HepG2 (cell line): ENCODE data around the gene CCDC195. TPM values are rescaled to one million over a fixed set of nuclear protein-coding genes. Genes with fewer than 3 reads are reported as not detected.

Experiments
- ATAC-seq: fragments of 200-7000 bp; cut with Tn5 transposase; 3 replicates; pipeline ENCODE4 v1.9.1; 2020; ENCODE audit warnings: mild to moderate bottlenecking, moderate library complexity
- BruUV-seq: library from RNA; stranded (reverse); fragments of 400-500 nt; replicated peaks from 2 replicates; lab custom pipeline; 2021; lab: Mats Ljungman, UMichigan
- CTCF ChIA-PET: fragments of 300-600 bp; formaldehyde crosslinking; extraction: SDS; loops from one replicate; lab custom pipeline; 2021; ENCODE audit warnings: low total read pairs, inconsistent platforms, low intra/inter-chr PET ratio; lab: Yijun Ruan, JAX
- POLR2A ChIA-PET: fragments of 350-600 bp; sonication (Branson Sonifier 250); formaldehyde crosslinking; loops from one replicate; lab custom pipeline; 2020; ENCODE audit warnings: antibody characterized with exemption, inconsistent platforms; lab: Yijun Ruan, JAX
- DNase-seq: peaks from one replicate; pipeline ENCODE4 v3.0.0-alpha.2; 2015; ENCODE audit warnings: low spot score
- FAIRE-seq: peaks from 3 replicates; lab custom pipeline; 2011; peaks lifted over from hg19 to GRCh38; lab: Jason Lieb, UNC
- H2AFZ ChIP-seq: one replicate; pipeline ENCODE4 v1.6.1; 2011; ENCODE audit warnings: low read length, inconsistent platforms
- H3K27ac ChIP-seq: fragments of 300-600 bp; 3 replicates; pipeline ENCODE4 v1.8.0; 2011; ENCODE audit warnings: mixed run types, mild to moderate bottlenecking, mixed read lengths, low read length, inconsistent platforms; ENCODE audit not compliant: insufficient read depth; ENCODE audit errors: extremely low read length
- H3K27me3 ChIP-seq, 2 experiments: fragments of 200-600 bp in 1 of 2; 2 replicates in 1 of 2; 3 replicates in 1 of 2; pipeline versions ENCODE4 v1.6.0 to v1.8.0; 2011; ENCODE audit warnings: low read length in 2 of 2, mild to moderate bottlenecking in 2 of 2, moderate library complexity in 2 of 2, inconsistent platforms in 1 of 2; ENCODE audit not compliant: insufficient read depth in 2 of 2, control insufficient read depth in 1 of 2
- H3K36me3 ChIP-seq, 2 experiments: fragments of 200-600 bp in 1 of 2; replicated peaks in 1 of 2; 2 replicates in 1 of 2; 3 replicates in 1 of 2; pipeline versions ENCODE4 v1.5.1 to v1.8.0; 2011; ENCODE audit warnings: low read length in 2 of 2, inconsistent platforms in 1 of 2; ENCODE audit not compliant: insufficient read depth in 2 of 2, control insufficient read depth in 1 of 2
- H3K4me1 ChIP-seq: 2 replicates; pipeline ENCODE4 v1.5.1; 2012; ENCODE audit warnings: low read length, inconsistent platforms; ENCODE audit not compliant: insufficient read depth
- H3K4me2 ChIP-seq: 2 replicates; pipeline ENCODE4 v1.6.0; 2011; ENCODE audit warnings: low read depth, low read length, inconsistent platforms
- H3K4me3 ChIP-seq, 3 experiments: fragments of 200-600 bp in 1 of 3; sonication (generic), shearing (Covaris generic) in 1 of 3; replicated peaks in 1 of 3; 2 replicates each; pipeline ENCODE4 v1.5.1; 2011 to 2016; ENCODE audit warnings: low read length in 3 of 3, inconsistent platforms in 2 of 3, low read depth in 2 of 3, mild to moderate bottlenecking in 2 of 3, control low read depth in 1 of 3, mixed read lengths in 1 of 3; ENCODE audit not compliant: insufficient read depth in 1 of 3
- H3K79me2 ChIP-seq: one replicate; pipeline ENCODE4 v1.6.1; 2011; ENCODE audit warnings: low read length, inconsistent platforms; ENCODE audit not compliant: insufficient read depth
- H3K9ac ChIP-seq: 2 replicates; pipeline ENCODE4 v1.6.0; 2011; ENCODE audit warnings: mild to moderate bottlenecking, low read depth, low read length, inconsistent platforms; ENCODE audit not compliant: insufficient read depth
- H3K9me3 ChIP-seq: 2 replicates; pipeline ENCODE4 v1.5.1; 2012; ENCODE audit warnings: mild to moderate bottlenecking, low read length
- H4K20me1 ChIP-seq: 2 replicates; pipeline ENCODE4 v1.6.0; 2011; ENCODE audit warnings: inconsistent platforms, mild to moderate bottlenecking, low read length, moderate library complexity; ENCODE audit not compliant: insufficient read depth
- ARHGAP35 ChIP-seq: sonication (generic); formaldehyde crosslinking; IDR thresholded peaks from 2 replicates; pipeline ENCODE4 v1.9.0; 2022; ENCODE audit warnings: mild to moderate bottlenecking, inconsistent platforms, moderate library complexity, missing genetic modification reagents, borderline replicate concordance
- ESRRA ChIP-seq: sonication (generic); formaldehyde crosslinking; IDR thresholded peaks from 2 replicates; pipeline ENCODE4 v1.5.1; 2020; ENCODE audit warnings: mild to moderate bottlenecking, low read depth, missing genetic modification reagents
- HMGA1 ChIP-seq: sonication (generic); formaldehyde crosslinking; conservative IDR thresholded peaks from 2 replicates; pipeline ENCODE4 v1.4.0; 2020; ENCODE audit warnings: missing genetic modification reagents
- PAX8 ChIP-seq: sonication (generic); formaldehyde crosslinking; IDR thresholded peaks from 2 replicates; pipeline ENCODE4 v1.8.0; 2022; ENCODE audit warnings: mild to moderate bottlenecking, missing genetic modification reagents, borderline replicate concordance
- RORA ChIP-seq: sonication (generic); formaldehyde crosslinking; IDR thresholded peaks from 2 replicates; pipeline ENCODE4 v1.5.0; 2020; ENCODE audit warnings: mild to moderate bottlenecking, missing genetic modification reagents, moderate library complexity
- SKI ChIP-seq: fragments of 450-650 bp; IDR thresholded peaks from one replicate; pipeline ENCODE4 v1.6.1; 2018; ENCODE audit warnings: mild to moderate bottlenecking; ENCODE audit not compliant: partially characterized antibody
- SP4 ChIP-seq: sonication (generic); formaldehyde crosslinking; IDR thresholded peaks from 2 replicates; pipeline ENCODE4 v1.8.1; 2023; ENCODE audit warnings: mild to moderate bottlenecking, missing genetic modification reagents
- SRF ChIP-seq: IDR thresholded peaks from 2 replicates; pipeline ENCODE4 v1.6.1; 2011; ENCODE audit warnings: mild to moderate bottlenecking, low read depth, low read length, moderate library complexity
- TFE3 ChIP-seq: IDR thresholded peaks from 2 replicates; pipeline ENCODE4 v1.6.1; 2016
- USF2 ChIP-seq, 2 experiments: sonication (generic) in 1 of 2; formaldehyde crosslinking in 1 of 2; IDR thresholded peaks; 2 replicates each; pipeline versions ENCODE4 v1.5.1 to v1.6.1; 2011 to 2020; ENCODE audit warnings: borderline replicate concordance in 1 of 2, low read depth in 1 of 2, low read length in 1 of 2, mild to moderate bottlenecking in 1 of 2, missing genetic modification reagents in 1 of 2, moderate library complexity in 1 of 2
- ZBTB14 ChIP-seq: sonication (generic); formaldehyde crosslinking; IDR thresholded peaks from 2 replicates; pipeline ENCODE4 v1.4.0; 2020; ENCODE audit warnings: missing genetic modification reagents
- ZBTB21 ChIP-seq: sonication (generic); formaldehyde crosslinking; IDR thresholded peaks from 2 replicates; pipeline ENCODE4 v1.4.0; 2020; ENCODE audit warnings: missing genetic modification reagents
- ZNF235 ChIP-seq: sonication (generic); formaldehyde crosslinking; IDR thresholded peaks from 2 replicates; pipeline ENCODE4 v1.8.1; 2023; ENCODE audit warnings: mild to moderate bottlenecking, missing genetic modification reagents, borderline replicate concordance
- ZNF281 ChIP-seq: sonication (generic); formaldehyde crosslinking; IDR thresholded peaks from 2 replicates; pipeline ENCODE4 v1.4.0; 2020; ENCODE audit warnings: missing genetic modification reagents, borderline replicate concordance
- ZNF451 ChIP-seq: sonication (generic); formaldehyde crosslinking; IDR thresholded peaks from 2 replicates; pipeline ENCODE4 v1.5.0; 2020; ENCODE audit warnings: mild to moderate bottlenecking, missing genetic modification reagents
- ZNF580 ChIP-seq: IDR thresholded peaks from 2 replicates; pipeline ENCODE4 v1.6.1; 2016; ENCODE audit warnings: low read depth, borderline replicate concordance
- ZSCAN20 ChIP-seq: sonication (generic); formaldehyde crosslinking; IDR thresholded peaks from 2 replicates; pipeline ENCODE4 v1.4.0; 2020; ENCODE audit warnings: missing genetic modification reagents, mild to moderate bottlenecking, borderline replicate concordance
- WGBS: methylation state at CpG from one replicate; pipeline ENCODE4 v1.1.6; 2017; ENCODE audit warnings: low lambda C conversion rate; 5-methylcytosine and 5-hydroxymethylcytosine counted together
- in situ Hi-C: cut with HindIII; loops from 2 replicates; pipeline ENCODE4 v1.10.0; 2017; ENCODE audit warnings: low pct_unique_long_range_greater_than_20kb; ENCODE audit not compliant: extremely low pct_ligation_motif_present
- intact Hi-C: fragments of 100-400 bp; cut with micrococcal nuclease; formaldehyde crosslinking; loops from one replicate; pipeline ENCODE4 v1.10.0; 2022; ENCODE audit not compliant: unreplicated experiment
- polyA plus RNA-seq, 8 experiments: library from polyadenylated mRNA; depleted of rRNA in 3 of 8; stranded (reverse) in 7 of 8; unstranded in 1 of 8; fragments of >200 nt; fragmentation: Illumina TruSeq in 4 of 8; extraction: Trizol in 4 of 8; gene quantifications; 2 replicates each; pipeline versions ENCODE4 v1.2.1 to v1.2.3, GENCODE V29; 2011 to 2016; ENCODE audit warnings: low read depth in 4 of 8, missing spikeins in 1 of 8, mixed read lengths in 1 of 8; ENCODE audit not compliant: insufficient read depth in 1 of 8
- total RNA-seq, 5 experiments: library from RNA; depleted of rRNA; stranded (reverse); fragments of >200 nt; fragmentation: Illumina TruSeq; extraction: Trizol; gene quantifications; 2 replicates each; pipeline ENCODE4 v1.2.3, GENCODE V29; 2016; ENCODE audit warnings: low read depth in 1 of 5

CCDC195 gene
- total and polyA plus RNA-seq, 2 of the 13 experiments (the other 11 are each of a cell fraction or from before 2014, with no cell fraction given): not detected

GRCh38 chr2:224722250-224722649 is 6.1 kb upstream of the CCDC195 start:
- H3K9me3 ChIP-seq: no peaks in the 10 kb centered on the region
- H3K36me3 ChIP-seq: no peaks in the 10 kb centered on the region; a peak in 1 of 5 replicates
- H3K4me3 ChIP-seq: no peak overlapping the region
- no peak for FAIRE-seq
- no peak overlapping the region for H2AFZ ChIP-seq
- POLR2A ChIA-PET: no interaction called here
- no peak for DNase-seq
- no peaks in the 10 kb centered on the region for H4K20me1 ChIP-seq
- no peak overlapping the region for H3K4me2 ChIP-seq
- H3K27me3 ChIP-seq: no peaks in the 10 kb centered on the region
- no TSS peak for BruUV-seq
- in situ Hi-C loops: no loop called here
- intact Hi-C loops: no loop called here
- WGBS: 4% methylated on average over 3 of the region's 3 CpGs
- H3K27ac ChIP-seq: no peak overlapping the region
- no peak overlapping the region for H3K9ac ChIP-seq
- H3K4me1 ChIP-seq: 0 out of 2 replicates have a peak, but pooled peaks cover under 1% of the 10 kb centered on the region
- H3K79me2 ChIP-seq: no peaks in the 10 kb centered on the region
- CTCF ChIA-PET: no interaction called here
- no peak for ATAC-seq
- TF ChIP-seq ZNF580 (CRISPR knock-in tag) (no peak), ESRRA (no peak), ZSCAN20 (CRISPR knock-in tag) (no peak), ZNF451 (CRISPR knock-in tag) (no peak), ZBTB21 (no peak), USF2 (IDR thresholded peaks at IDR 0.05; ENCODE audit: low read depth, low read length) (no peak), USF2 (CRISPR knock-in tag; IDR thresholded peaks at IDR 0.05; ENCODE audit: borderline replicate concordance) (no peak), TFE3 (CRISPR knock-in tag) (no peak), PAX8 (CRISPR knock-in tag) (no peak), ARHGAP35 (no peak), SKI (no peak), SRF (no peak), SP4 (CRISPR knock-in tag) (no peak), RORA (CRISPR knock-in tag) (no peak), ZNF235 (CRISPR knock-in tag) (no peak), HMGA1 (CRISPR knock-in tag) (no peak), ZNF281 (CRISPR knock-in tag) (no peak), ZBTB14 (CRISPR knock-in tag) (no peak)
